ENCODE results near the gene TOPBP1.
"Not testable (repeated sequence)": the region's sequence is repeated elsewhere in the genome, so short reads cannot be mapped to it uniquely, and the experiment has no call there.

Gene TOPBP1

DNA sequence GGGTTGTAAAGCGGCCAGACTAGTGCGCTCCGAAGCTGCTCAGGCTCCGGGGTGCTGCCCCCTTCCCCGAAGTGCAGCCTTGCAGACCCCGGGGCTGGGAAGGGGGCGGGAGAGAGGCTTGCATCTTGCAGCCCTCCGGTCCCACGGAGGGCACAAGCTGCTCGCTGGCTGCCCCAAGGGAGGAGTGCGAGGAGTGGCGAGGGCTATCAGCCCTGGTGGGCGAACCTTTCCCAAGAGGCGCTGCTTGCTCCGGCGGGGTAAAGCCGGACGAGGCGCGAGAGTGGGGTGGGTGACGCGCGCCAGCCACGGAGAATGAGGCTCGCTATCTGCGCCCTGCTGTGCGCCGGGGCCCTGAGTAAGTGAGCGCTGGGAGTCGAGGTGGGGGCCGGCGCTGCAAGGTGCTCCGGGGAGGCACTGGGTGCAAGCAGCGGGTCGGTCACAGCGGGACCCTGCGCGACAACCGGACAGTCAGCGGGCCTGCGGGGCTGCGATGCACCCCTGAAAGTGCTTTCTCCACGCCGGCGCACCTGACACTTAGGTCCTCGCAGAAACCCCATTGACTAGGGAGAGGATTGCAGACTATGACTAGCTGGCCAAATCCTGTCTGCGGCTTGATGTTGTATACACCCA, 12.7 kb upstream of the TOPBP1 start:
- DNase-seq (ENCODE audit: low read depth): no peak

DNA sequence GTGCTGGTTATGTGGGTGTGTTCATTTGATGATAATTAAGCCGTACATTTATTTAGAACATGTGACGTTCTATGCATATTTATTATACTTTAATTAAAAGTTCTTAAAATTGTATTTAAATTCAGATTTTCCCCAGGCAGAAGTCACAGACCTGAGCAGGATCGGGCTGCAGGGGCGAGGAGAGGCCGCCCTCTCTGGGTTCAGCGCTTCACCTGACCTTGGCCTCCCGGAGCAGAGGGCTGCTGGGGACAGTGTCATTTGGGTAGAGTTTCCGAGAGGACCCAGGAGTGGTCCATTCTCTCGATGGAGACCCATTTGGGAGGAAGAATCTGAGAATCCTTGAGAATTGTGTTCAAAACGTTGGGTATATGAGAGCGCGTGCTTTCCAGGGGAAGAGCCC, 12.0 kb upstream of the TOPBP1 start:
- DNase-seq (ENCODE audit: low read depth): no peak

DNA sequence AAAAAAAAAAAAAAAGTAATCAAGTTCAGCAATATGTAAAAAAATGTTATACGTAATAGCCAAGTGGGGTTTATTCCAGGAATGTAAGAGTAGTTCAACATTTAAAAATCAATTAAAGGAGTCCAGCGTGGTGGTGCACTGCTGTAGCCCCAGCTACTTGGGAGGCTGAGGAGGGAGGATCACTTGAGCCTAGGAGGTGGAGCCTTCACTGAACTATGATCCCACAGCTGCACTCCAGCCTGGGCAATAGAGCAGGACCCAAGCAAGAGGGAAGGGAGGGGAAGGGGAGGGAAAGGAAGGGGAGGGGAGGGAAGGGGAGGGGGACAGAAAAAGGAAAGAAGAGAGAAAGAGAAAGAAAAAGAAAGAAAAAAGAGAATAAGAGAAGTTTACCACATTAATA, 10.7 kb upstream of the TOPBP1 start:
- no peak for DNase-seq (ENCODE audit: low read depth)

DNA sequence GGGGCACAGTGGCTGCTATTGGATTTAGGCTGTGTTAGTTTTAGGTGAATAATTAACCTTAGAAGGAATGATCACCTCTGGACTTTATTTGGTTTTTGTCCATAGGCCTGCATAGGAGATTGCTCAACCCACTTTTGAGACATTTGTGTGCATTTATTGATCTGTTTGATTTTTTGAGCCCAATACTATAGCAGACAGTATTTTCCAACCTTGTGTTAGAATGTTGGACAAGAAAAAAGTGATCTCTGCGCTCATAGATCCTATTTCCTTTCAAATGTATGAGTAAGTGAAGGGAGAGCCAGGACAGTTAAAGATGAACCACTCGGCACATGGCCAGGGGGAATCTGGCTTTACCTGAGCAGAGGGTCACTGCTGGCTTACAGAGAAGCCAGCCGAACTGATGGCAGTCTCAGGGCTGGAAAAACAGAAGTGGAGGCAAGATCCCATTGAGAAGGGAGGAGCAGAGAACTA, 8.8 kb upstream of the TOPBP1 start:
- DNase-seq (ENCODE audit: low read depth): no peak

DNA sequence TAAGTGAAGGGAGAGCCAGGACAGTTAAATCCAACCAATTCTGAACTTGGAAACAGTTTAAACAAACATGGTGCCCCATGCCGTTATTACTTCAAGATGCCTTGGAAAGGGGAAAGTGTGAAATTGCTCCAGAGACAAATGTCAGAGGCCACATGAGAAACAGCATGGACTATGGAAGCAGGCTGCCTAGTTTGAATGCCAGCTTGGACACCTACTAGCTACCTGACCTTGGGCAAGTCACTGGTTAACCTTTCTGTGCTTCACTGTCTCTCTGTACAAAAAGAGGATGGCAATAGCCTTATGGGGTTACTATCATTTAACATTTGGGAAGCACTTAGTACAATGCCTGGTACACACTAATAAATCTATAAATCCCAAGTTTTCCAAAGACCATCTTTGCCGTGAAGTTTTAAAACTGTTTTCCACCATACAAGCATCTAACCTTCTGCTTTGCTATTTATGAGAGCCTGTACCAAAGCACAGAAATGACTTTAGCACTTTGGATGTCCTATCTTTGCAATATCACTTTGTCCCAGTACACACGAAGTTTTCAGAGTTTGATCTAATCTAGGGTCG, 8.3 kb upstream of the TOPBP1 start:
- no peak for DNase-seq (ENCODE audit: low read depth)

DNA sequence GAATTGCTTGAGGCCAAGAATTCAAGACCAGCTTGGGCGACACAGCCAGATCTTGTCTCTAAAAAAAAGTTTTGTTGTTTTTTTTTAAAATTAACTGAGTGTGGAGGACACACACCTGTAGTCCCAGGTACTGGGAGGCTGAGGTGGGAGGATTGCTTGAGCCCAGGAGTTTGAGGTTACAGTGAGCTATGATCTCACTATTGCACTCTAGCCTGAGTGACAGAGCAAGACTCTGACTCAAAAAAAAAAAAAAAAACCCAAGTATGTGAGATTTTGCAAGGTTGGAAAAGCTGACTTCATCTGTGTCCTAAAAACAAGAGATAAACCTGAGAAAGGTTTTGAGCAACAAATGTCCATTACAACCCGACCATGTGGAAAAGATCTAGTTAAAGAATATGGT, 5.4 kb upstream of the TOPBP1 start:
- peak; percentile 48 for DNase-seq (ENCODE audit: low read depth)

DNA sequence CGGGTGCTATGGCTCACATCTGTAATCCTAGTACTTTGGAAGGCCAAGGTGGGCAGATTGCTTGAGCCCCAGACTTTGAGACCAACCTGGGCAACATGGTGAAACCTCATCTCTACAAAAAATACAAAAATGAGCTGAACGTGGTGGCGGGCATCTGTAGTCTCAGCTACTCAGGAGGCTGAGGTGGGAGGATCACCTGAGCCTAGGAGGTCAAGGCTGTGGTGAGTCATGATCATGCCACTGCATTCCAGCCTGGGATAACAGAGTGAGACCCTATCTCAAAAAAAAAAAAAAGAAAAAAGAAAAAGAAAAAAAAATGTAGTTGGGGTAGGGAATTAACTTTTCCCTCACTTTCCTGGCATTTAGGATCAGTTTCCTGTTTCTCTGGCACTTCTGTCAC, 3.4 kb upstream of the TOPBP1 start:
- not testable (repeated sequence) for DNase-seq (ENCODE audit: low read depth)

DNA sequence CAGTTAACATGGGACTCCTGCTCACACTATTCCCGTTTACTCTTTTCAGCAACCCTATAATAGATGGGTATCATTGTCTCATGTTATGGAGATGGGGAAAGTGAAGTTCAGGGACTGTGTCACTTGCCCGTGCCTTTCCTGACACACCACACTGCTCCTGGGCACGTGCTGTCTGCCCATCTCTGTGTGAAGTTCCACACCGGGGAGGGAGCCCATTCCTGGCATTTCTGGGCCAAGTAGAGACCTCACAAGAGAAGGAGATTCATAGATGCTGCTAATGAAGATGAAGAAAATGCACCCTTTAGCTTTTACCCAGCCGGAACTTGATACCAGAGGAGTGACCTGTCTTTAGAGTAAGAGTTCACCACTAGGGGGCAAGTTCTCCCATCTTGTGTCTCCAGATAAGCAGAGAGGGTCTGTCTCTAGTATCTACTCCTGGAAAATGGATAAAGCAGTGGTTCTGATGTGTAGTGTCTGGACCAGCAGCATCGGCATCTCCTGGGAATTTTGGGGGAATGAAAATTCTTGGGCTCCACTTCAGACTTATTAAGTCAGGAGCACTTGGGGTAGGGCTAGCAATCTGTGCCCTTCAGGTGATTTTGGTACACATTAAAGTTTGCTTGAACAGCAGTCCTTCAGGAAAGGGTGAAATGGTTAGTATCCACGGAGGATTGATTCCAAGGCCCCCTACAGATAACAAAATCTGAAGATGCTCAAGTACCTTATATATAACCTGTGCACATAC, 2.0 kb upstream of the TOPBP1 start:
- DNase-seq (ENCODE audit: low read depth): peak; percentile 62

DNA sequence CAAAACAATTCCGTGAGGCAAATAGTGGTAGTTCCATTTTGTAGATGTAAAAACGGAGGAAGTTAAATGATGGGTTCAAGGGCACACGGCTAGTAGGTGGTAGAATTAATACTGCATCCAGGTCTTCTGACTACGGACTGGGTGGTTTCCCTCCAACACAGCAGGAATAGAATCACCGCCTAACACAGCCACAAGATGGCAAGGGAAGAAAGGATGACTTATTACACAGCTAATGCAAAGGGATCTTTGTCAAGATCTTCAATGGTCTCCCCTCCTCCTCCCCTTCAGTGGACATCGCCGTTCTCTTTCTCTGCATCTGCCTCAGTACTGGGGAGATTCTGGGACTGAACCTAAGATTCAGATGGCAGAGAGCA, 524 bp upstream of the TOPBP1 start:
- DNase-seq (ENCODE audit: low read depth): peak; percentile 24

DNA sequence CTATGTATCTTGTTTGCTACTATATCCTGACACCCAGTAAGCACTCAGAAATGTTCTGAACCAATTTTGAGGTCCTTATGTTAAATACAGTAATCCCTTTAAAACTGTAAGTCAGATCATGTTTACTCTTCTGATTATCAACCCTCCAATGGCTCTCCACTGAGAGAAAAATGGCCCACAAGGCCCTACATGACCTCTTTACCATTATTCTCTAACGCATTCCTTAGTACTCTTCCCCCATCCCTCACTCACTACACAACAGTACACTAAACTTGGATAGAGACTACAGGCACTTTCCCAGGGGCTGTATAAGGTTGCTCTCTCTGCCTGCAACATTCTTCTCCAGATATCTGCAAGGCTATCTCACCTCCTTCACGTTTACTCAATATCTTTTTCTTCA, 1.9 kb downstream of the TOPBP1 start:
- DNase-seq (ENCODE audit: low read depth): no peak

DNA sequence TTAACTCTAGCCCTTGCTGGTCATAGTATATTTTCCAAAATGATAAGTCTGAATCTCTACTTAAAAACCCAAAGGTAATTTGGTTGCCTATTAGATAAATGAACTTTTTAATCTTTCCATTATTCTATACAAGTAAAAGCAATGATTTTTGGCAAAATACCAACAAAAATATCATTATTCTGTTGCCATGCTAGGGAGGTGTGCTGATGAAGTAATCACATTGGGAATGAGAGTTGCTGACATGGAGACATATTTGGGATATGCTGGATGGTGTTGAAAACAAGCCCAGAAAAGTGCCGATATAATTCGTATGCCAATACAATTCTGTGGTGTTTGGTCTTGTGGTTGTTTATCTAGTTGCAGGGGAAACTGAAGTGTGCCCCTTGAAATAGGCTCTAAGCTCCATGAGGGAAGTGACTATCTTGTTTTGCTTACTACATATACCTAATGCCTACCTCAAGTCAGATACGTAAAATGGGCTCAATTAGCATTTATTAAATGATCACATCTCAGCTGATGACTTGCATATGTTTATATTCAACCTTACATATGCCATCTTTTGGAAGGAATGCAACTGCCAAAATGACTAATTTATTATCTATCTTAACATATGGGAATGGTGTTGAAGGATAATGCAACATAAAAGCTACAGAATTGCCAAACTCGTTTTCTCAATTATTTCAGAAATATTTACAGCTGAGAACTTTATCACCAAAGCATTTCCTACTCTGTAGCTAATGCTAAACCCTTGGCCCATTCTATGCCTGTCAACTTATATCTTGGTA, 5.8 kb downstream of the TOPBP1 start:
- no peak for DNase-seq (ENCODE audit: low read depth)

DNA sequence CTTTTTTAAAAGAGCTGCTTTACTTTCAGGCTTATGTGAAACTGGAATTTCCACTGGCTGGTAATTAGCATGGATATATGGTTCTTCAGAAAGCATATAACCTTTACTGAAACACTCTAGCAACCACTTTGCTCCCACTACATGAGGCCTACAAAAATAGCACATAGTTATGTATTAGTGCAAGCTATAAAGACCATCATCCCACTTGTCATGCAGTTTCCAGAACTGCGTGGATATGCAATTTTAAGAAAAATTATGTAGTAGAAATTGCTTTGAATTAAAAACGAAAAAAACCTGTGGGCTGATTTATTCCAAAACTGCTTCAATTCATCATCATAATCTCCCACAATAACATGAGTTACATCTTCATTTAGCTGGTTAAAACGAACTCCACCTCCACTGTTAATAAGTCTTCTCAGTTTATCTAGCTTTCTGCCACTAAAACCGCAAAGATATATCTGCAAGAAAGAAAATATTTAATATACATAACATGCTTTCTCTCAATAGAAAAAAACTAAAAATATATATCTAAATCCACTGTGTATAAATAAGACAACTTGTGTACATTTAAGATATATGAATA, 12.2 kb downstream of the TOPBP1 start:
- DNase-seq (ENCODE audit: low read depth): no peak

DNA sequence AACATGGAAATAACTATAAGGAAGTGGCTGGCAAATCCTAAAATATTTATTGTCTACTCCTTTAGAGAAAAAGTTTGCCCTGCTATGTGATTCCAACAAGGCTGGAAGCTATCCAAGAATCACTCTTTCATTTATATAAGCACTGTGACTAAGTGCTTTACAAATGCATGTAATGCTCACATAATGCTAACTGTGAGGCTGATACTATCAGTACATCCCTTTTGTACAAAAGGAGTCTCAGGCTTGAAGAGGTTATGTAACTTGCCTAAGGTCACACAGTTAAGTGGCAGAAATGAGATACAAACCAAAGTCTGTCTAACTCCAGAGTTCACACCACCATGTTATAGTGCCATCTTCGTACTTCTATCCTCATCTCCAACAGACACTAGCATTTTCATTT, 17.0 kb downstream of the TOPBP1 start:
- peak; percentile 84 for DNase-seq (ENCODE audit: low read depth)

DNA sequence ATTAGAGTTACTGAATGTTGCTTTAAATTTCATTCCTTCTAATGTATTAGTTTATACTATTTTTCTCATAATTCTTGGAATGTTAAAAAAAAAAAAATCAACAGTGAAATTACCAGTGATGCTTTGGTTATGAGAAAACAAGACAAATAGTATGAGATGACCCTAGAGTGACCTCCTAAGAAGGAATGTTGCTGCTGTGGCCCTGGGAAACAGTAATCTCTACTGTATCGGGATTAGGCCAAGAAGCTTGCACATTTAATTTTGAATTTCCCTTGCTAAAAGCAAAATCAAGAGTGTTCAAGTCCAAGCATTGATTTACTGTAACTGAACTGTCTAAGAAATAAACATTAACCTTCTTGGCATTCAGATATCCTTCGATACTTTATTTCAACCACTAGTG, 18.1 kb downstream of the TOPBP1 start:
- peak; percentile 38 for DNase-seq (ENCODE audit: low read depth)

DNA sequence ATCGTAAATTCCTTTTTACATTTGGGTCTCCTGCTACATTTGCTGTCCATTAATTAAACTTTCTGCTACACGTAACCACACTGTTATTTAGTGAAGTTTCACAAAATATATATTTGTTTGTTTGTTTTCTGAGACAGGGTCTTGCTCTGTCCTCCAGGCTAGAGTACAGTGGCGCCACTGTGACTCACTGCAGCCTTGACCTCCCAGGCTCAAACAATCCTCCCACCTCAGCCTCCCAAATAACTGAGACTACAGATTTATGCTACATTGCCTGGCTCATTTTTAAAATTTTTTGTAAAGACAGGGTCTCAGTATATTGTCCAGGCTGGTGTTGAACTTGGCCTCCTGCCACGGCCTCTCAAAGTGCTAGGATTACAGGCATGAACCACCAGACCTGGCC, 20.5 kb downstream of the TOPBP1 start:
- no peak for DNase-seq (ENCODE audit: low read depth)

DNA sequence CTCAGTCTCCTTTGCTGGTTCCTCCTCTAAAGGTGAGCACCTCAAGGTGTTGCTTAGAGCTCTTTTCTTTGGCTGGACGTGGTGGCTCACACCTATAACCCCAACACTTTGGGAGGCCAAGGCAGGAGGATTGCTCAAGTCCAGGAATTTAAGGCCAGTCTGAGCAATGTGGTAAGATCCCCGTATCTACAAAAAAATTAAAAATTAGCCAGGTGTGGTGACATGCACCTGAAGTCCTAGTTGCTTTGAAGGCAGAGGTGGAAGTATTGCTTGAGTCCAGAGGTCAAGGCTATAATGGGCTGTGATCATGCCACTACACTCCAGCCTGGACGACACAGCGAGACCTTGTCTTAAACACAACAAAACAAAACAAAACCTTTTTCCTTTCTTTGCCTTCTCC, 28.3 kb downstream of the TOPBP1 start:
- DNase-seq (ENCODE audit: low read depth): no peak

DNA sequence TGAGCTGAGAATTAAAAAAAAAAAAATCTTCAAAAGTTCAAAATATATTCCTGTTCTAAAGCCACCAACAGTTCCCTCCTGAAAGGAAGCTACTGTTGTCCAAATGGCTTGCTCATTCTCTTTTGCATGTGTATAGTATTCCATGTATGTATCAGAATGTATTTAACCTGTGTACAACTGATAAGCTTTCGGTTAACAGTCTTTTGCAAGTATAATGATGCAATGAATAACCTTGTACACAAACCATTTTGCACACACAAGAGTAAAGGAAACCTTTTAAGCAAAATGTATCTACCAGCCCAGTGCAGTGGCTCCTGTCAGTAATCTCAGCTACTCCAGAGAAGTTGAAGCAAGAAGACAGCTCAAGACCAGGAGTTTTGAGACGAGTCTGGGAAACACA, 32.6 kb downstream of the TOPBP1 start:
- DNase-seq (ENCODE audit: low read depth): no peak

DNA sequence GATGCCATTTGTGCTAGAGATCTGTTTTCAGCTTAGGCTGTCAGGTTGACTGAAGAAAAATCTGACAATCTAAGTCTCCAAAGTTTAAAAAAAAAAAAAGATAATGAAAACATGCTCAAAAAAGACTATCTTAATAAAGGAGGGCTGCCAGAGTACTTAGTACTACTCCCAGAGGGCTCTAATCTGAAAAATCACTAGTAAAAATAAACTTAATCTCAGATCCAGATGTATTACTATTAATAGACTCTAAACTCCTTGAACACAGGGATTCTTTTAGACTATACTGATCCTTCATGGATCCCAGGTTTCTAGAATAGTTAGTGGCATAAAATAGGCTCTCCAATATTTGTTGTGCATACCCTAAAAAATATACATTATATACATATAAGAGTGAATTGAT, 34.0 kb downstream of the TOPBP1 start:
- DNase-seq (ENCODE audit: low read depth): no peak

DNA sequence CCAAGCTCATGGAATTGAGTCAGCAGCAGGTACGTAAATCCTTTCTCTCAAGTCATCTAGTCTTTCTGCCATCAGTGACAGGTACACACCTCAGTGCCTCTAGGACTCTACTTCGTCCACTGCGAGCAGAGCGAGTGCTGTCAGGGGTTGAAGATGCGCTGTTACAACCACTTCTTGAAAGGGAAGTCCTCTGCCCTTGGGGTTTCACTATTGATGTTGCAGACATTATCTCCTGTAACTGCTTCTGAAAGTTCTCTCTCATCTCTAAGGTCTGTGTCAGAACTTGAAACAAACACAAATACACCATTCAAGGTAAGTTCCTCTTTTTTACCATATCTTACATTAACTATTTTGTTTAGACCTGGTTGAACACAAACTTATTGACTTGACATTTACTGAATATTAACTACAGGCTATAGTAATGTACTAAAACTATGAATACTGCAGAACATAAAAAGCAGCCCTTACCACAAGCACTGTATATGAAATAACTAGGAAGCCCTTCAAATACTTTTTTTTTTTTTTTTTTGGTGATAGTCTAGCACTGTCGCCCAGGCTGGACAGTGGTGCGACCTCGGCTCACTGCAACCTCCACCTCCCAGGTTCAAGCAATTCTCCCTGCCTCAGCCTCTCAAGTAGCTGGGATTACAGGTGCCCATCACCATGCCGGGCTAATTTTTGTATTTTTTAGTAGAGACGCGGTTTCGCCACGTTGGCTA, 41.5 kb downstream of the TOPBP1 start:
- DNase-seq (ENCODE audit: low read depth): no peak

DNA sequence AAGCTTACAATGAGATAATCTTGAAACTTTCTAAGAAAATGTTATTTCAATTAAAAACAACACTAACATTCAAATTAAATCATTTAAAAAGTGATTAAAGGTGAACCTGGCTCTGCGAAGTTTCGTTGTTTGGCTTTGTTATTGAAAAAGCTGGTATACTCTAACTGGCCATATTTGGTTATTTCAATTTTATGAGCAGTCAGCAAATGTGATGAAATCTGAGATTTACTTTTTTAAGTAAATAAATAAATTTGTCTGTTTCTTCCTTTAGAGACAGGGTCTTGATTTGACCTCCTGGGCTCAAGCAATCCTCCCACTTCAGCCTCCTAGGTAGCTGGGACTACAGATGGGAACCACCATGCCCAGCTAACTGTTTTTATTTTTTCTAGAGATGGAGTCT, 50.2 kb downstream of the TOPBP1 start:
- no peak for DNase-seq (ENCODE audit: low read depth)

DNA sequence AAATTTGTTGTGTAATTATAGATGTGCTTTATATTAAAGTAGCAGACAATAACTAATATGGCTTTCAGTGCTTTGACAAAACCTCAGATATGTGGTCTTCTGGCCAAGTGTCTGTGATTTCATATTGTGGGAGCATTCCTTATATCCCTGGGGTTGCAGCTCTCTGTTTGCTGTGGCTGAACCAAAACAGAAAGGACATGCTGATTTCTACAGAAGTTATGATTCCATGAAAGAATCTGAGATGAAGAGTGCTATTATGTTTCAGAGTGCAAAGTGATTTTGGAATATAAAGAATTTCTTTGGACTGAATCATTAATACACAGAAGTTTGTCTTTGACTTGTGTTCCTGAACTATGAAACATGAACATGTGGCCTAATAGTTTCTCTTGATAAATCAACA, 51.7 kb downstream of the TOPBP1 start:
- DNase-seq (ENCODE audit: low read depth): peak; percentile 11

DNA sequence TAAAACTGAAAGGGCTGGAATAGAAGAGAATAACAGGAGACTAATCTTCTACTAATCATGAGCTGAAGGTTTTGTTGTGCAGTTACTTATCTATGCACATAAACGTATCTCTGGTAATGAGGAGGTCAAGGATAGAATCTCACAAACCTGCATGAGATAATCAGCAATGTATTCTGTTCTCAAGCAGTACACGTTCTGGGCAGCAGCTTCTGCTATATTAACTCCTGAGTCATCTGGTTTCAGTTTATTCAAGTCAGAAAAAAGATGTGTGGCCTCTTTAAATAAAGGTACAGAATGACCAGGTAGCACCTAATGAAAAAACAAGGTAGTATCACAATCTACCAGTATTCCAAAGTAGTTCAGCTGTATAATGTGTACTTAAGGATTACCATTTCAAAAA, 53.4 kb downstream of the TOPBP1 start:
- DNase-seq (ENCODE audit: low read depth): peak; percentile 38
